Smooth muscle cell (in vitro differentiated cells): Measurements from ENCODE around the gene MPPED1. TPM values are rescaled to one million over a fixed set of nuclear protein-coding genes. Genes with fewer than 3 reads are reported as not detected.

Experiments
- DNase-seq: peaks from one replicate; lab custom pipeline; 2025; ENCODE audit not compliant: unreplicated experiment; lab: John Stamatoyannopoulos, UW
- H2AFZ ChIP-seq: fragments of 200-600 bp; sonication (generic); 2 replicates; pipeline ENCODE4 v1.6.0; 2016; ENCODE audit warnings: antibody characterized with exemption, low read depth, mild to moderate bottlenecking
- H3F3A ChIP-seq: fragments of 200-600 bp; sonication (generic); 2 replicates; pipeline ENCODE4 v1.6.0; 2017; ENCODE audit warnings: antibody characterized with exemption, low read depth
- H3K27ac ChIP-seq: fragments of 200-600 bp; sonication (generic); 2 replicates; pipeline ENCODE4 v1.5.1; 2016; ENCODE audit warnings: low read depth, mild to moderate bottlenecking
- H3K27me3 ChIP-seq: fragments of 200-600 bp; sonication (generic); 2 replicates; pipeline ENCODE4 v1.6.1; 2016; ENCODE audit warnings: low read depth, mild to moderate bottlenecking
- H3K36me3 ChIP-seq: fragments of 200-600 bp; sonication (generic); 2 replicates; pipeline ENCODE4 v1.5.1; 2016; ENCODE audit warnings: low read depth
- H3K4me1 ChIP-seq: fragments of 200-600 bp; sonication (generic); 2 replicates; pipeline ENCODE4 v1.5.1; 2016; ENCODE audit warnings: low read depth
- H3K4me2 ChIP-seq: fragments of 200-600 bp; sonication (generic); 2 replicates; pipeline ENCODE4 v1.6.0; 2016; ENCODE audit warnings: mild to moderate bottlenecking
- H3K4me3 ChIP-seq: fragments of 200-600 bp; sonication (generic); 2 replicates; pipeline ENCODE4 v1.5.1; 2016; ENCODE audit warnings: mild to moderate bottlenecking
- H3K79me2 ChIP-seq: fragments of 200-600 bp; sonication (generic); 2 replicates; pipeline ENCODE4 v1.6.0; 2016; ENCODE audit warnings: low read depth, mild to moderate bottlenecking
- H3K9ac ChIP-seq: fragments of 200-600 bp; sonication (generic); 2 replicates; pipeline ENCODE4 v1.6.0; 2016; ENCODE audit warnings: low read depth
- H3K9me3 ChIP-seq: fragments of 200-600 bp; sonication (generic); replicated peaks from 2 replicates; pipeline ENCODE4 v1.5.1; 2016; ENCODE audit warnings: low read depth
- H4K20me1 ChIP-seq: fragments of 200-600 bp; sonication (generic); 2 replicates; pipeline ENCODE4 v1.6.0; 2016; ENCODE audit warnings: low read depth
- CTCF ChIP-seq: fragments of 200-600 bp; sonication (generic); IDR thresholded peaks from 2 replicates; pipeline ENCODE4 v1.5.1; 2017; ENCODE audit warnings: borderline replicate concordance, mild to moderate bottlenecking, antibody characterized with exemption; ENCODE audit not compliant: insufficient read depth, poor library complexity, severe bottlenecking
- WGBS: methylation state at CpG from one replicate; pipeline ENCODE4 v1.1.7; 2016; ENCODE audit warnings: low lambda C conversion rate; 5-methylcytosine and 5-hydroxymethylcytosine counted together
- polyA plus RNA-seq: library from polyadenylated mRNA; unstranded; fragments of >200 nt; fragmentation: Nextera tagmentation; extraction: Ambion mirVana; gene quantifications from 2 replicates; pipeline ENCODE4 v1.2.1, GENCODE V29; 2016
- total RNA-seq: library from RNA; depleted of rRNA; stranded (reverse); fragments of >200 nt; gene quantifications from 2 replicates; pipeline ENCODE4 v1.2.3, GENCODE V29; 2014

The MPPED1 gene
- total and polyA plus RNA-seq, 2 experiments from 2014 or later, result not detected

- H3K79me2 ChIP-seq, result no peaks in the 10 kb centered on the region
- 88% methylated on average over 5 of the region's 5 CpGs for WGBS
- no peak overlapping the region for H3K4me3 ChIP-seq
- TF ChIP-seq CTCF, result no peak
- no peak overlapping the region for H3K27ac ChIP-seq
- H3K36me3 ChIP-seq, result no peaks in the 10 kb centered on the region
- no peaks in the 10 kb centered on the region for H3F3A ChIP-seq
- H4K20me1 ChIP-seq, result no peaks in the 10 kb centered on the region
- no peaks in the 10 kb centered on the region for H3K4me1 ChIP-seq
- H3K4me2 ChIP-seq, result no peak overlapping the region
- H3K9ac ChIP-seq, result no peak overlapping the region
- peaks cover 4% of the 10 kb centered on the region for H3K27me3 ChIP-seq
- H2AFZ ChIP-seq, result no peak overlapping the region
- no peaks in the 10 kb centered on the region for H3K9me3 ChIP-seq
- no peak for DNase-seq
Measured at GRCh38 chr22:43401233-43401632, 10.6 kb upstream of the MPPED1 start.

- H4K20me1 ChIP-seq, result no peaks in the 10 kb centered on the region
- no peak overlapping the region for H3K27ac ChIP-seq
- H3F3A ChIP-seq, result no peaks in the 10 kb centered on the region
- no peak overlapping the region for H2AFZ ChIP-seq
- no peak overlapping the region for H3K4me2 ChIP-seq
- WGBS, result 85% methylated on average over 3 of the region's 3 CpGs
- no peaks in the 10 kb centered on the region for H3K36me3 ChIP-seq
- no peak overlapping the region for H3K4me3 ChIP-seq
- H3K9me3 ChIP-seq, result no peaks in the 10 kb centered on the region
- H3K4me1 ChIP-seq, result no peaks in the 10 kb centered on the region
- H3K9ac ChIP-seq, result no peak overlapping the region
- TF ChIP-seq CTCF, result no peak
- peaks cover 4% of the 10 kb centered on the region for H3K27me3 ChIP-seq
- no peaks in the 10 kb centered on the region for H3K79me2 ChIP-seq
- DNase-seq, result no peak
Measured at GRCh38 chr22:43401661-43402060, 10.2 kb upstream of the MPPED1 start.

GRCh38 chr22:43402128-43402527 lies 9.7 kb upstream of the MPPED1 start:
- Histone ChIP-seq H3K79me2 (no peaks in the 10 kb centered on the region), H3F3A (no peaks in the 10 kb centered on the region), H2AFZ (no peak overlapping the region), H3K9ac (no peak overlapping the region), H3K4me3 (no peak overlapping the region), H3K4me1 (no peaks in the 10 kb centered on the region), H3K27ac (no peak overlapping the region), H3K27me3 (peaks cover 4% of the 10 kb centered on the region), H4K20me1 (no peaks in the 10 kb centered on the region), H3K4me2 (no peak overlapping the region), H3K9me3 (no peaks in the 10 kb centered on the region), H3K36me3 (no peaks in the 10 kb centered on the region)
- TF ChIP-seq CTCF, result no peak
- 89% methylated on average over 1 of the region's 1 CpG for WGBS
- DNase-seq, result no peak

GRCh38 chr22:43404673-43405385 lies 7.0 kb upstream of the MPPED1 start:
- H3K79me2 ChIP-seq, result no peaks in the 10 kb centered on the region
- 82% methylated on average over 15 of the region's 15 CpGs for WGBS
- H3K4me2 ChIP-seq, result no peak overlapping the region
- no peaks in the 10 kb centered on the region for H3K36me3 ChIP-seq
- no peak overlapping the region for H3K27ac ChIP-seq
- no peak overlapping the region for H3K9ac ChIP-seq
- no peak overlapping the region for H2AFZ ChIP-seq
- no peaks in the 10 kb centered on the region for H3K9me3 ChIP-seq
- TF ChIP-seq CTCF, result no peak
- H3F3A ChIP-seq, result no peaks in the 10 kb centered on the region
- DNase-seq, result no peak
- no peak overlapping the region for H3K4me3 ChIP-seq
- peaks cover 18% of the 10 kb centered on the region for H3K27me3 ChIP-seq
- no peaks in the 10 kb centered on the region for H3K4me1 ChIP-seq
- no peaks in the 10 kb centered on the region for H4K20me1 ChIP-seq
